Measurements from ENCODE around the gene COMP.

DNA sequence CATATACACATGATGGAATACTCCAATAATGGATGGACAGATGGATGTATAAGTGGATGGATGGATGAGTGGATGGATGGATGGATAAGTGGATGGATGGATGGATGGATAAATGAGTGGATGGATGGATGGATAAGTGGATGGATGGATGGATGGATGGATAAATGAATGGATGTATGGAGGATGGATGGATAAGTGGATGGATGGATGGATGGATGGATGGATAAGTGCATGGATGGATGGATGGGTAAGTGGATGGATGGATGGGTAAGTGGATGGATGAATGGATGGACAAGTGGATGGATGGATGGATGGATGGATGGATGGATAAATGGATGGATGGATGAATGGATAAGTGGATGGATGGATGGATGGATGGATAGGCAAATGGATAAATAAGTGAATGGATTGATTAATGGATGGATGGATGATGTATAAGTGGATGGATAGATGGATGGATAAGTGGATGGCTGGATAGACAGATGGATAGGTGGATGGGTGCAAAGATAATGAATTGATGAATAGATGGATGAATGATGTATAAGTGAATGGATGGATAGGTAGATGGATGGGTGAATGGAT is 8.4 kb upstream of the COMP start:
- TF ChIP-seq, protein P1, sequence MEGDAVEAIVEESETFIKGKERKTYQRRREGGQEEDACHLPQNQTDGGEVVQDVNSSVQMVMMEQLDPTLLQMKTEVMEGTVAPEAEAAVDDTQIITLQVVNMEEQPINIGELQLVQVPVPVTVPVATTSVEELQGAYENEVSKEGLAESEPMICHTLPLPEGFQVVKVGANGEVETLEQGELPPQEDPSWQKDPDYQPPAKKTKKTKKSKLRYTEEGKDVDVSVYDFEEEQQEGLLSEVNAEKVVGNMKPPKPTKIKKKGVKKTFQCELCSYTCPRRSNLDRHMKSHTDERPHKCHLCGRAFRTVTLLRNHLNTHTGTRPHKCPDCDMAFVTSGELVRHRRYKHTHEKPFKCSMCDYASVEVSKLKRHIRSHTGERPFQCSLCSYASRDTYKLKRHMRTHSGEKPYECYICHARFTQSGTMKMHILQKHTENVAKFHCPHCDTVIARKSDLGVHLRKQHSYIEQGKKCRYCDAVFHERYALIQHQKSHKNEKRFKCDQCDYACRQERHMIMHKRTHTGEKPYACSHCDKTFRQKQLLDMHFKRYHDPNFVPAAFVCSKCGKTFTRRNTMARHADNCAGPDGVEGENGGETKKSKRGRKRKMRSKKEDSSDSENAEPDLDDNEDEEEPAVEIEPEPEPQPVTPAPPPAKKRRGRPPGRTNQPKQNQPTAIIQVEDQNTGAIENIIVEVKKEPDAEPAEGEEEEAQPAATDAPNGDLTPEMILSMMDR (IDR thresholded peaks at IDR 0.05): no peak
- TF ChIP-seq POLR2A (IDR thresholded peaks at IDR 0.05): no peak
